ENCODE data around the gene HADH. TPM values are rescaled to one million over a fixed set of nuclear protein-coding genes. Genes with fewer than 3 reads are reported as not detected.
"Not testable (repeated sequence)": the region's sequence is repeated elsewhere in the genome, so short reads cannot be mapped to it uniquely, and the experiment has no call there.

HADH gene
- total RNA-seq, 3 donors from 2014 or later: 21.1 to 26.4 (median 22.5) TPM

DNA sequence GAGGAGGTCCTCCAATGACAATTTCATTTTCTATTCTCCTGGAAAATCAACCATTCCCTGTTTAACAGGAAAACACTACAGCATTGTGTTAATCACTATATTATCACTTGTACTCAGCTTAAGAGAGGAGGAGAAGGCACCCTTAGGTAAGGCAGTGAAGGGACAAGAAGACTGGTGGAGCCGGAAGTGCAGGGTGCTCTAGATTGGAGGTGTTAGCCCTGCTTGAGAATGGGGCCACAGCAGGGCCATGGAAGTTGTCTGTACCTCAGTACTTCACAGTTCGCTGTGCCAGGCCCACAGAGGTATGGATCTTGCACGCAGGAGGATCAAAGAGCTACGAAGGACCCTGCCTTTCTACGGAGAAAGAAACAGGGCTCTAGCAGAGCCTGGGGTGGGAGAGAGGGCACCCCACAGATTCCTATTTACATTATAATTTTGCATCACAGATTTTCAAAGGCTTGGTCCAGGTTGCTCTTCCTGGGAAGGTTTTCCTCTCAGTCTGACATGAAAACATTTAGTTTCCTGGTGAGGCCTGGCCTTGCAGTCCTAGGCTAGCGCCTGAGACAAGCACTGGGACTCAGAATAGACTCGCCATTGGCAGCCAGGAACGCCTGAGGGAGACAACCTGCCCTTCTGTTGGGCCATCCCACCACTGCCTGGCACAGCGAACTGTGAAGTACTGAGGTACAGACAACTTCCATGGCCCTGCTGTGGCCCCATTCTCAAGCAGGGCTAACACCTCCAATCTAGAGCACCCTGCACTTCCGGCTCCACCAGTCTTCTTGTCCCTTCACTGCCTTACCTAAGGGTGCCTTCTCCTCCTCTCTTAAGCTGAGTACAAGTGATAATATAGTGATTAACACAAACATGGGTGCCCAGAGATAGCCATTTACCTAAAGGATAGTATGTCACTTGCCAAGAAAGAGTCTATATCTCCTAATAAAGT, 60.8 kb downstream of the HADH start:
- Mint-ChIP-seq H3K4me3 (peak overlapping the region; percentile 85), H3K36me3 (ENCODE audit: insufficient read depth) (peaks cover 35% of the 10 kb centered on the region), H3K4me1 (ENCODE audit: low read depth) (peaks cover 72% of the 10 kb centered on the region)
- not testable (repeated sequence) for H3K9me3 Mint-ChIP-seq; H3K27me3 Mint-ChIP-seq (ENCODE audit: low read depth); DNase-seq
- ATAC-seq: peak; percentile 19 to 24

DNA sequence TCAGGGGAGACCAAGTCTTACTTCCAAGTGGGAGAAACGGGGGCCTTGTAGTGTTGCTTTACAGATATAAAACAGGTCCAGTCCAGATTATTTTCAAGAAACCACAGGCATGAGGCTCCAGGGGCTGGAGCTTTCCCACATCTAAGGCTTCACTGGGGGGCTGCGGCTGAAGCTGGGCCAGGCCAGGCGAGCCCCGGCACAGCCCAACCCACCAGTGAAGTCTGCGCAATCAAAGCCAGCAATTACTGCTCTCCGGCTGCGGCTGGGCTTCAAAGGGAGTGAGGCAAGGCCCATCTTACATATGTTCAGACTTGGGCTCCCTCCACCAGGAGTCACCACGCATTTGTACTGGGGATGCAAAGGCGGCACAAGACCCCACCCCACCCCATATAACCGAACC, 61.7 kb downstream of the HADH start:
- no peak overlapping the region for H3K4me3 Mint-ChIP-seq
- H3K36me3 Mint-ChIP-seq (ENCODE audit: insufficient read depth): peaks cover 36% of the 10 kb centered on the region
- H3K27me3 Mint-ChIP-seq (ENCODE audit: low read depth): no peaks in the 10 kb centered on the region
- H3K9me3 Mint-ChIP-seq: no peaks in the 10 kb centered on the region
- ATAC-seq (no peak), DNase-seq (peak; percentile 11)
- H3K4me1 Mint-ChIP-seq (ENCODE audit: low read depth): peaks cover 73% of the 10 kb centered on the region

DNA sequence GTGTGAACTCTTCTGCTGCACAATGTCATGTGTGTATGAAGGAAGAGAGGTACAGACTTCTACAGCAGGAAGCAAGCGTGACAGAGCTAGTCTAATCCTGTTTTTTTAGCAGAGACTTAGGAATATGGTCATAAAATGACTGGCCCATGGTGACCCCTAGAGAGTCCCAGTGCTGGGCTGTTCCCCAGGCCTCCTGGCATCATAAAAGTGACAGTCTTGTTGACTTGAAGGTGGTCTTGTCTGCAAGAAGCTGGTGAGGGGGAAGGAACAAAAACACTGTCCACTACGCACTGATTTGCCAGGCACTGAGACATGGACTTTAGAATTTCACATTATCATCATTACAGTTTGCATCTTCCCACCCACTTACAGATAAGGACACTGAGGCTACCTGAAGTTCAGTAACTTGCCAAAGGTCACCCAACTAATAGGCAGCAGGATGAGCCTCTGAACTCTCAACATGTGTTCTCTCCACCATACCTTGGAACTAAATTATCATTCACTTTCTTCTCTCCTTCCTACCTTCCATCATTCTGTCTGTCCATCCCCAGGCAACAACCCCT, 63.0 kb downstream of the HADH start:
- Mint-ChIP-seq H3K27me3 (ENCODE audit: low read depth) (no peaks in the 10 kb centered on the region), H3K36me3 (ENCODE audit: insufficient read depth) (peaks cover 38% of the 10 kb centered on the region), H3K4me3 (no peak overlapping the region), H3K4me1 (ENCODE audit: low read depth) (peaks cover 79% of the 10 kb centered on the region), H3K9me3 (no peaks in the 10 kb centered on the region)
- ATAC-seq: no peak
- DNase-seq: no peak

DNA sequence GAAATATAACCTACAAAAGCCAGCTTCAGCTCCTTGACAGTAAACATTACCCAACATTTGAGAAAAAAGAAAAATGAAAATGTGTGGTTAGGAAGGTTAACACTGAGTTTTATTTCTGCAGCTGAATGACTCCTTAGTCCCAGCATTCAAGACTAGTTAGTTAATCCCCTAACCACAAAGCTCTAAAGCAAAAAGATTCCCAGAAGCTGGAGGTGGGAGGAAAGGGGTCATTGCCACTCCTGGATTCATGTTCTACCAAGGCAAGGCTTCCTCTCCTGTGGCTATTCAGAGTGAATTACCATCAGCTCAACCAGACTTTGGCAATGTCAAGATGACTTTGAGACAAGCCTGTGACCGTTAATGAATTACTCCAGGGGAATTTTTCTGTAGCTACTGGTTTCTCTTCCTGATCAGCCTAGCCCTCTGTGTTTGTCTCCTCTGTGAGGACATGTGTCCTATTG, 63.6 kb downstream of the HADH start:
- H3K4me1 Mint-ChIP-seq (ENCODE audit: low read depth): peaks cover 79% of the 10 kb centered on the region
- no peak overlapping the region for H3K4me3 Mint-ChIP-seq
- ATAC-seq: peak; percentile 32 to 39

DNA sequence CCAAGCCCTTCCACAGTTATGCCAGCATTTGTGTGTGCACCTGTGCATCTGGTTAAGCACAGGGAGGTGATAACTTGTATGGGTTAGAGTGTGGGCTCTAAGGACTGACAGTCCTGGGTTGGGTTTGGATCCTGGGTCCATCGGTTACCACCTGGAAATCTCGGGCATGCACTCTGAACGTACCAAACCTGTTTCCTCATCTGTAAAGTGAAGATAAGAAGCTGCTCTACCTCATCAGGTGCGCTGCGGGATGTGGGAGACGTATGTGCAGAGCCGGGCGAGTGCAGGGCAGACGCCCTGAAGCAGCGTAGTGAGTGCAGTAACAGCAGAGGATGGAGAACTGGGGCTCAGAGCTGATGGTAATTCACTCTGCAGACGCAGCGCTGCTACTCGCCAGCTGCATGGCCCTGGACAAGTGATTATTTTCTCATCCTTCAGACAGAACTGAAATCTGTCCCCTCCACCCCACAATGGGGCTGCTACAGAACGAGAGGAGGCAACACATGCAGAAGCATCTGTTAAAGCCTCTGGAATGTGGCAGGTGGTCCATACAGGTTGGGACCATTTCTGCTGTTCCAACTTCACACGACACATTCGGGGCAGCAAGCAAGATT, 64.4 kb downstream of the HADH start:
- DNase-seq (no peak), ATAC-seq (no peak)
- peaks cover 81% of the 10 kb centered on the region for H3K4me1 Mint-ChIP-seq (ENCODE audit: low read depth)
- H3K9me3 Mint-ChIP-seq: no peaks in the 10 kb centered on the region
- H3K4me3 Mint-ChIP-seq: no peak overlapping the region
- peaks cover 26% of the 10 kb centered on the region for H3K36me3 Mint-ChIP-seq (ENCODE audit: insufficient read depth)
- H3K27me3 Mint-ChIP-seq (ENCODE audit: low read depth): no peaks in the 10 kb centered on the region

More for the DNA sequence above, 63.6 kb downstream of the HADH start:
- H3K9me3 Mint-ChIP-seq: no peaks in the 10 kb centered on the region
- H3K36me3 Mint-ChIP-seq (ENCODE audit: insufficient read depth): peaks cover 35% of the 10 kb centered on the region
- no peak for DNase-seq
- H3K27me3 Mint-ChIP-seq (ENCODE audit: low read depth): no peaks in the 10 kb centered on the region

DNA sequence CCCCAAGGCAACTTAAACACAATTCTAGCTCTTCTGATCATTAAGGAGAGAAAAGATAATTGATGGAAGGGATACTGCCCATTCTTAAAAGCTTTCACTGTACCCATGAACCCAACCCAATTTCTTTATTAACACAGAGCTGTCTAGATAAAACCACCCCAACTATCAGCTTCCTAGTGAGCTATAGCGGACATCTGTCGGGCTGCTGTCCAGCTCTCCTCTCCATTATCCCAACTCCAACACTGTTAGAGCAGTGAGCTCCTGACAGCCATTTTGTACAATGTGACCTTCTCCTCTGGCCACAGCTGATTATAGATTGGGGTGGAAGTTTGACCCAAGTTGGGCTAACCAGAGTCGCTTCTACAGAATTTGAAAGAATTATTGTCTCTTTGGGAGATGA, 66.1 kb downstream of the HADH start:
- Mint-ChIP-seq H3K36me3 (ENCODE audit: insufficient read depth) (peaks cover 18% of the 10 kb centered on the region), H3K4me3 (no peak overlapping the region), H3K9me3 (no peaks in the 10 kb centered on the region), H3K4me1 (ENCODE audit: low read depth) (peaks cover 71% of the 10 kb centered on the region), H3K27me3 (ENCODE audit: low read depth) (no peaks in the 10 kb centered on the region)
- DNase-seq (no peak), ATAC-seq (no peak)

DNA sequence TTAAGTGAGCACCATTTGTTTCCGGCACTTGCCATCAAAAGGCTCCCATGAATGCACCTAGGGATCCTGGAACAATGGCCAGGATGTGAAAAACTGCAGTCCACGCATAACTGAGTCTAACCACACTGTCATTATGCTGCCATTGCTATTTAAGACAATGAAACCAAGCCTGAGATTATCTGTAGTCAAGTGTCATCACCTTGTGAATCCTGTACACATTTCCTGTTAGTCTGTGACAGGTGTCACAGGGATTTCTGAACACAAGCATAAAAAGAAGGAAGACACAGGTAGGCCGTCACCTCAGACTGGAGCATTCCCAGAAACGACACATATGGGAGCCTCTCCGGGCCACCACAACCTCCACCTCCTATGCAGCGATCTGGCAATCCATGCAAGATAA, 66.7 kb downstream of the HADH start:
- Mint-ChIP-seq H3K4me3 (no peak overlapping the region), H3K4me1 (ENCODE audit: low read depth) (peaks cover 69% of the 10 kb centered on the region)

DNA sequence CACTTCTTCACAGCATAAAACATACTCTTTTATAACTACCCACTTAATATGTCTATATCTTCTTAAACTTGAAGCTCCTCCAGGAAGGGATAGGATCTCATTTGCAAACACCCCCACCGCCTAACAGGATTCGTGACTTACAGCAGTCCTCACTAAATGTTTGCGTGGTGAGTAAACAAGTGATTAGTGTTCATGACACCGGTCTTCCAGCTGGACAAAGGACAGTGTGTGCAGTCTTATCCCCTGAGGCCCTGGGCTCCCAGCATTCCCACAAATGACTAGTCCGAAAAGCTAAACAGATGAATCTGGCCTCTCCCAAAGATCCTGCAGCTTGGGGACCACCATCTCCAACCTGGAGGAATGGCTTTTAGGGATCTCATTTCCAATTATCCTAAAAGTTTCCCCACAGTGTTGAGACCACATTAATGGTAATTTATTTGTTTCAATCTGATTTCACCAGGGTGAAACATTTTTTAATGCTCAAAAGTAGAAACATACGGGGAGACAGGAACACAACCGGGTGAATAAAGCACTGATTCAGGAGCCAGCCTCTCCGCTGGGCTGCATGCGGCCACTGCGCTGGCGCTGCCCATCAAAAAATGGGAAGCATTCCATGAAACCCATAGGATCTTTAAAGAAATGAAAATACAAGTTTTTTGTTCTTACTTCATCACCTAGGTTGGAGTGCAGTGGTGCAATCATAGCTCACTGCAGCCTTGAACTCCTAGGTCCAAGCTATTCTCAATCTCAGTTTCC, 69.2 kb downstream of the HADH start:
- peaks cover 64% of the 10 kb centered on the region for H3K4me1 Mint-ChIP-seq (ENCODE audit: low read depth)
- DNase-seq: no peak
- ATAC-seq: no peak
- peaks cover 24% of the 10 kb centered on the region for H3K36me3 Mint-ChIP-seq (ENCODE audit: insufficient read depth)
- H3K27me3 Mint-ChIP-seq (ENCODE audit: low read depth): no peaks in the 10 kb centered on the region
- no peaks in the 10 kb centered on the region for H3K9me3 Mint-ChIP-seq
- H3K4me3 Mint-ChIP-seq: no peak overlapping the region

More for the DNA sequence above, 66.7 kb downstream of the HADH start:
- Mint-ChIP-seq H3K36me3 (ENCODE audit: insufficient read depth) (peaks cover 18% of the 10 kb centered on the region), H3K27me3 (ENCODE audit: low read depth) (no peaks in the 10 kb centered on the region), H3K9me3 (no peaks in the 10 kb centered on the region)
- no peak for DNase-seq
- no peak for ATAC-seq

DNA sequence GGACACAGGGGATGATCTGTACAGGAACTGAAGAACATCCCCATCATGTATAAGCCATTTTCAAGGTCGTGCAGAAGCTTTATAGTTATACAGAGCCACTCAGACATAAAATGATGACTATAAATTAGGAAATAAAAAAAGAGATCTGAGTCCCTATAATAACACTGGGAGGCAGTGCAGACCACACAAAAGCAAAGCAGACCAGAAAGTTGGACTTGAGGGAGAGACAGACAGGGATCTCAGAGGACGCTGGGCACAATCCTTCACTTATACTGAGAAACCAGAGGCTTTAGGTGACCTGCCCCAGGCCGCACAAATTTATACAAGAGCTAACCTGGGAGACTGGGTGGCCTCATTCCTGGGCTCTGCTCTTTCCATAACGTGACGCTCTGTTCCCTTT, 70.5 kb downstream of the HADH start:
- Mint-ChIP-seq H3K27me3 (ENCODE audit: low read depth) (no peaks in the 10 kb centered on the region), H3K4me1 (ENCODE audit: low read depth) (peaks cover 65% of the 10 kb centered on the region), H3K4me3 (no peak overlapping the region), H3K36me3 (ENCODE audit: insufficient read depth) (peaks cover 23% of the 10 kb centered on the region), H3K9me3 (no peaks in the 10 kb centered on the region)
- ATAC-seq (peak in 1 of 2 donors; percentile 39), DNase-seq (no peak)

DNA sequence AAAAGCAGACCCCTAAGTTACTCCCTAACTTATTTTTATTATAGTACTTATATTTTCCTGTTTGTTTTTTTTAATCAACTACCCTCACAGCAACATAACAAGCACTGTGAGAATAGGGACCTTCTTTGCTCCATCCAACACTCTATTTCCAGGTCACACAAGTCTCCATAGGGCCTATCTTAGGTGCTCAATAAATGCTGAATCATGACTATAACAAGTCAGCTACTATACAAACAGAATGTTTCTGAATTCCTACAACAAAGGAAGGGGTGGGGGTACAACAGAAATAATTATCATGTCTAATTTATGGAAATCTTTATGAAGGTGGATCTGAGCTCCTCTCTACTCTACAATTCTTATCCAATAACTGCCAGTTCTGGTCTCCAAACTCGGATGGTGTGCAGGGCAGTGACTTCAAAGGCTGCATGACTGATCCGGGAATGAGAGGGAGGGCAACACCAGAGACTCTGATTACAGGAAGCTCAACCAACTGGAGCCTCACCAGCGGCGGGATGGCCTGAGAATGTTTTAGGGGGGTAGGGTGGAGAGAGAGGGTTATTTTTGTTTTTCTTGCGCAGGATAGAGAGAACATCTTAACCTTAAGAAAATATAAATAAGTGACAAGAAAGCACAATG, 71.1 kb downstream of the HADH start:
- DNase-seq: no peak
- Mint-ChIP-seq H3K27me3 (ENCODE audit: low read depth) (no peaks in the 10 kb centered on the region), H3K4me1 (ENCODE audit: low read depth) (peaks cover 61% of the 10 kb centered on the region), H3K9me3 (no peaks in the 10 kb centered on the region), H3K36me3 (ENCODE audit: insufficient read depth) (peaks cover 23% of the 10 kb centered on the region), H3K4me3 (no peak overlapping the region)
- no peak for ATAC-seq

DNA sequence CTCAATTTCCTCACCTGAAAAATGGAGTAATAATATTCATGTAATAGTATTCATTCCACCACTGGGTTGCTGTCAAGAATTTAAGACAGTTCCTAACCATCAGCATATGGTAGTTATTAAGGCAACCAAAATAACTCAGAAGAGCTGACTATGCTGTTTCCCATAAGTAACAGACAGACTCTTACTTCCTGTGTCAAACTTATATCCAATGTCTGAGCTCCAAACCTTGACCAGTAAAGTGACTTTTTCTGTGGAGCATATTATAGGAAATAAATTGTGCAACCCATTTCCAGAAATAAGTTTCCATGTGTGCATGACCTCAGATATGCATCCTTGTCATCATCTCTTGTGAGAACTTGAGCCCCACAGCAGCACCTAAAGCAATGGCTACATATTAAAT, 78.8 kb downstream of the HADH start:
- no peaks in the 10 kb centered on the region for H3K9me3 Mint-ChIP-seq
- H3K4me3 Mint-ChIP-seq: no peak overlapping the region
- H3K36me3 Mint-ChIP-seq (ENCODE audit: insufficient read depth): peaks cover 31% of the 10 kb centered on the region
- ATAC-seq (no peak), DNase-seq (no peak)
- H3K4me1 Mint-ChIP-seq (ENCODE audit: low read depth): peaks cover 66% of the 10 kb centered on the region
- H3K27me3 Mint-ChIP-seq (ENCODE audit: low read depth): peaks cover 2% of the 10 kb centered on the region

DNA sequence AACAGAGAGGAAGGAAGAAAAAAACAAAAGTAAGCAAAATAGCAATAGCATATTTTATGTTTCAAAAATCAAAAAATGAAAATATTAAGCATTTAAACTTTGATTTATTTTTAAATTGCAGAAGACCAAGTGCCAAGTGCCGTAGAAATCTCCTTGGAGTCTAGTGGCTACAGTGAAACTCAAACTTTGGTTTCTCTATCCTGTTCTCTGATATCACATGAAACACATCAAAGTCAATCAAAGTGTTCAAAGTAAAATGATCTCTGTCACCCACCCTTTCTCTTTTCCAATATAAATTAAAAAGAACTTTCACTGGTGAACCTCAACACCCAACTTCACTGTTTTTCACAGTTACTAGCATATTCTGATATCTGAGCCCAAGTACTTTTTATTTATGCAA, 81.1 kb downstream of the HADH start:
- H3K36me3 Mint-ChIP-seq (ENCODE audit: insufficient read depth): peaks cover 43% of the 10 kb centered on the region
- DNase-seq: no peak
- no peak overlapping the region for H3K4me3 Mint-ChIP-seq
- peaks cover 2% of the 10 kb centered on the region for H3K27me3 Mint-ChIP-seq (ENCODE audit: low read depth)
- ATAC-seq: no peak
- H3K4me1 Mint-ChIP-seq (ENCODE audit: low read depth): peaks cover 74% of the 10 kb centered on the region
- no peaks in the 10 kb centered on the region for H3K9me3 Mint-ChIP-seq

DNA sequence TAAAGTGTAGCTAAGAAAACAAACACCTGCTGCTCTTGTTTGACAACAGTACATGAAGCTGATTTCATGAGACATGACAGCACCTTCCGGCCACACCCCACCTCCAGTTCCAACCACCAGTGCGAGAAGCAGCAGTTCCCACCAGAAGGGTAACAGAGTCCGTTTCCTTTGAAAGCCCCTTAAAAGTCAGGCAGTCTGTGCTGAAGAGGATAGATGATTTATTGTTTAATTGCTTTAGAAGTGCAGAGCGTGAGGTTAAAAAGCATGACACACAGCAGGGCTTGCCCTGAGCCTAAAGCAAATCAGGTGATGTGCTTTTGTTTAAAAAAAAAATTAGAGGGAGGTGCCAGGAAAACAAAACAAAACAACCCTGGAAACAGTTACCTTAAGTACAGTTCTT, 82.6 kb downstream of the HADH start:
- ATAC-seq (peak; percentile 86 to 88), DNase-seq (peak; percentile 57)
- Mint-ChIP-seq H3K36me3 (ENCODE audit: insufficient read depth) (peaks cover 38% of the 10 kb centered on the region), H3K4me3 (peak overlapping the region; percentile 39), H3K4me1 (ENCODE audit: low read depth) (peaks cover 69% of the 10 kb centered on the region), H3K27me3 (ENCODE audit: low read depth) (peaks cover 2% of the 10 kb centered on the region), H3K9me3 (no peaks in the 10 kb centered on the region)

Measured in activated T-cell treated with anti-CD3 and anti-CD28 coated beads, Interleukin-2, amount 50 U/mL, for 4 hours (primary cell).